ENCODE measurements around the gene OR4K15. TPM values are rescaled to one million over a fixed set of nuclear protein-coding genes. Genes with fewer than 3 reads are reported as not detected.
"Not testable (repeated sequence)": the region's sequence is repeated elsewhere in the genome, so short reads cannot be mapped to it uniquely, and the experiment has no call there.

Gene OR4K15, protein sequence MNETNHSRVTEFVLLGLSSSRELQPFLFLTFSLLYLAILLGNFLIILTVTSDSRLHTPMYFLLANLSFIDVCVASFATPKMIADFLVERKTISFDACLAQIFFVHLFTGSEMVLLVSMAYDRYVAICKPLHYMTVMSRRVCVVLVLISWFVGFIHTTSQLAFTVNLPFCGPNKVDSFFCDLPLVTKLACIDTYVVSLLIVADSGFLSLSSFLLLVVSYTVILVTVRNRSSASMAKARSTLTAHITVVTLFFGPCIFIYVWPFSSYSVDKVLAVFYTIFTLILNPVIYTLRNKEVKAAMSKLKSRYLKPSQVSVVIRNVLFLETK
- total RNA-seq, result not detected
- long read RNA-seq, result 0 reads

- TF ChIP-seq CTCF (IDR thresholded peaks at IDR 0.05; ENCODE audit: borderline replicate concordance), result no peak
- intact Hi-C loops (cut with micrococcal nuclease), result no loop called here
- Histone ChIP-seq H3K27ac (replicated peaks) (no peak within 1 kb of the TSS), H3K4me1 (no peaks in the 10 kb centered on the region), H3K36me3 (no peaks in the 10 kb centered on the region), H3K4me3 (no peak within 1 kb of the TSS), H3K27me3 (ENCODE audit: low read depth) (no peaks in the 10 kb centered on the region), H3K9me3 (replicated peaks) (no peaks in the 10 kb centered on the region)
- DNase-seq, result no peak
Observed at GRCh38 chr14:19975291-19975690, at the start of gene OR4K15. Gene OR4K15, plus strand, starts transcription at chr14:19975591. Its CDS starts 0 bp downstream, at chr14:19975591.

GRCh38 chr14:19930617-19931016 lies 44.8 kb upstream of the OR4K15 start, which contains the start of gene OR4K1:
Gene OR4K1, plus strand, starts transcription at chr14:19930917. Its CDS starts 4,750 bp downstream, at chr14:19935667.
- Histone ChIP-seq H3K27ac (replicated peaks) (no peak within 1 kb of the TSS), H3K4me3 (no peak within 1 kb of the TSS), H3K27me3 (ENCODE audit: low read depth) (no peaks in the 10 kb centered on the region), H3K4me1 (no peaks in the 10 kb centered on the region), H3K9me3 (replicated peaks) (no peaks in the 10 kb centered on the region), H3K36me3 (no peaks in the 10 kb centered on the region)
- no peak for TF ChIP-seq CTCF (IDR thresholded peaks at IDR 0.05; ENCODE audit: borderline replicate concordance)
- no peak for DNase-seq
- intact Hi-C loops (cut with micrococcal nuclease), result no loop called here

GRCh38 chr14:19941668-19942067 lies 33.7 kb upstream of the OR4K15 start:
- H3K36me3 ChIP-seq, result no peaks in the 10 kb centered on the region
- no peak for DNase-seq
- H3K27ac ChIP-seq (replicated peaks), result no peak overlapping the region
- no peak for TF ChIP-seq CTCF (IDR thresholded peaks at IDR 0.05; ENCODE audit: borderline replicate concordance)
- H3K9me3 ChIP-seq (replicated peaks), result no peaks in the 10 kb centered on the region
- H3K4me3 ChIP-seq, result no peak overlapping the region
- no peaks in the 10 kb centered on the region for H3K27me3 ChIP-seq (ENCODE audit: low read depth)
- no peaks in the 10 kb centered on the region for H3K4me1 ChIP-seq
- intact Hi-C loops (cut with micrococcal nuclease), result no loop called here

DNA sequence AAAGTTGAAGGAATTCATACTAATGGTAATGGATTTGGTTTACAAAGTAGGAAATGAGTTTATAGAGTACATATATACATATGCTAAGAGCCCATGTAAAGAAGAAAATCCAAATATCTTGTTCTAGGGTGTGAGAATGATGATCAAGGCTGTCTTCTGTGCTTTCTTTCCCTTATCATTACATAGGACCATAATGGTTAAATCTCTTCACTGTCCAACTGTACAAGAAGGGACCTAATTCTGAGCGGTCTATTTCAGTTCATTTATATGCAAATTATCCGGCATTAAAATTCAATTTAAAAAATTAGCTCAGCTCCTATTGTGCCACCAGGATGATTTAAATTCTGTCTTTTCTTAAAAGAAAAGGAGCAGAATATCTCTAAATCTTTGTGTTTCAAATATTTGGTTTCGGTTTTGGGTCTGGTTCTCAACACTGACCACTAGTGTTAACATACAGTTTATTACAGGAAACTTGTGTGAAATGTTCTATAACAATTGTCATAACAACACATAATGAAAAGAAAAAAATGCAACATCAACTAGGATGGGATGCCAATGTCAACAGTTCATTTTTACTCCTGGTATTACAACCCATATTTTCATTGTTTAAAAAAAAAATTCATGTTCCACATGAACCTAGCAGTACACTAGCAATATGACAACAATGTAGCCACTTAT lies 27.8 kb upstream of the OR4K15 start:
- Histone ChIP-seq H3K27ac (replicated peaks) (no peak overlapping the region), H3K36me3 (no peaks in the 10 kb centered on the region), H3K27me3 (ENCODE audit: low read depth) (no peaks in the 10 kb centered on the region), H3K4me1 (no peaks in the 10 kb centered on the region), H3K9me3 (replicated peaks) (no peaks in the 10 kb centered on the region), H3K4me3 (no peak overlapping the region)
- intact Hi-C loops (cut with micrococcal nuclease), result no loop called here
- no peak for DNase-seq
- no peak for TF ChIP-seq CTCF (IDR thresholded peaks at IDR 0.05; ENCODE audit: borderline replicate concordance)

DNA sequence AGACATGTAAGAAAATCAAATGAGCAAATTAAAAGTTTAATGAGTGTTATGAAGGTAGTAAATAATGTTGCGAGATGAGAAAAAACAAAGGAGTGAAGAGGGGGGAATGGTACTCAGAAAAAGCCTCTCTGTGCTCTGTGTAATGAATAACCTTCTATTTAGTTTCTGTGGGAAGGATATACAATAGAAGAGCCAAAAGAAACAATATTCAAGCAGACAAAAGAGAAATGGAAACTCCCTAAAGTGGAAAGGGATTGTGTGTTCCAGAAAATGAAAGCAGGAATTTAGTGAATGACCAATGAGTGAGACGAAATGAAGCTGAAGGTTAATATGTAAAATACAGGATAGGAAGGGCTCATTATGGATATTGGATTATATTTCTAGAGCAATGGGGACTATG lies 26.2 kb upstream of the OR4K15 start:
- Histone ChIP-seq H3K27ac (replicated peaks) (no peak overlapping the region), H3K27me3 (ENCODE audit: low read depth) (no peaks in the 10 kb centered on the region), H3K4me3 (no peak overlapping the region), H3K36me3 (no peaks in the 10 kb centered on the region), H3K9me3 (replicated peaks) (no peaks in the 10 kb centered on the region), H3K4me1 (no peaks in the 10 kb centered on the region)
- intact Hi-C loops (cut with micrococcal nuclease), result no loop called here
- TF ChIP-seq CTCF (IDR thresholded peaks at IDR 0.05; ENCODE audit: borderline replicate concordance), result no peak
- no peak for DNase-seq

GRCh38 chr14:19969735-19970134 lies 5.7 kb upstream of the OR4K15 start:
- H3K4me3 ChIP-seq; H3K27ac ChIP-seq (replicated peaks); H3K36me3 ChIP-seq; H3K9me3 ChIP-seq (replicated peaks); H3K4me1 ChIP-seq; intact Hi-C loops (cut with micrococcal nuclease); DNase-seq; H3K27me3 ChIP-seq (ENCODE audit: low read depth): not testable (repeated sequence)

All from left ventricle myocardium inferior (tissue), 1 donor.